Measurements from ENCODE around the gene C1S. TPM values are rescaled to one million over a fixed set of nuclear protein-coding genes. Genes with fewer than 3 reads are reported as not detected.

The C1S gene
- polyA plus RNA-seq, 1 experiment: 458 TPM

GRCh38 chr12:7058163-7058845 lies 2.2 kb upstream of the C1S start:
- no peak for TF ChIP-seq CTCF (IDR thresholded peaks at IDR 0.05; ENCODE audit: low read depth, low read length)
- Histone ChIP-seq H3K4me3 (ENCODE audit: low read depth, low read length) (no peak overlapping the region), H3K9me3 (ENCODE audit: control insufficient read depth, insufficient read depth, low read length) (no peaks in the 10 kb centered on the region), H3K27ac (ENCODE audit: low read depth, low read length) (no peak overlapping the region), H3K27me3 (ENCODE audit: control insufficient read depth, insufficient read depth, low read length) (peaks cover 7% of the 10 kb centered on the region)
- ChIA-PET CTCF (interaction anchor here (1.2 to 5.0 kb wide), 5 partner anchors 16 to 55 kb away, joined by 4 to 33 read pairs (median 6); partner anchors contain the start of gene C1R), POLR2A (no interaction called here)
- no peak for DNase-seq (ENCODE audit: low read depth, low spot score)

GRCh38 chr12:7058850-7059395 lies 1.6 kb upstream of the C1S start:
- POLR2A ChIA-PET: no interaction called here
- CTCF ChIA-PET: interaction anchor here (1.2 to 5.0 kb wide), 4 partner anchors 34 to 54 kb away, joined by 4 to 33 read pairs (median 15); partner anchors contain the start of gene C1RL
- Histone ChIP-seq H3K27me3 (ENCODE audit: control insufficient read depth, insufficient read depth, low read length) (peaks cover 7% of the 10 kb centered on the region), H3K27ac (ENCODE audit: low read depth, low read length) (no peak overlapping the region), H3K9me3 (ENCODE audit: control insufficient read depth, insufficient read depth, low read length) (no peaks in the 10 kb centered on the region), H3K4me3 (ENCODE audit: low read depth, low read length) (no peak overlapping the region)
- TF ChIP-seq CTCF (IDR thresholded peaks at IDR 0.05; ENCODE audit: low read depth, low read length): no peak
- no peak for DNase-seq (ENCODE audit: low read depth, low spot score)

GRCh38 chr12:7059780-7060179 lies 738 bp upstream of the C1S start:
- CTCF ChIA-PET: interaction anchor here (1.0 to 5.0 kb wide), 10 partner anchors 8 to 85 kb away, joined by 4 to 33 read pairs (median 7); partner anchors contain the start of gene C1RL
- H3K4me3 ChIP-seq (ENCODE audit: low read depth, low read length): no peak overlapping the region
- POLR2A ChIA-PET: interaction anchor here (0.5 to 1.7 kb wide), 6 partner anchors 17 to 72 kb away, joined by 4 to 11 read pairs (median 5); partner anchors contain the start of gene LPCAT3
- H3K9me3 ChIP-seq (ENCODE audit: control insufficient read depth, insufficient read depth, low read length): no peaks in the 10 kb centered on the region
- peaks cover 5% of the 10 kb centered on the region for H3K27me3 ChIP-seq (ENCODE audit: control insufficient read depth, insufficient read depth, low read length)
- H3K27ac ChIP-seq (ENCODE audit: low read depth, low read length): no peak overlapping the region
- TF ChIP-seq CTCF (IDR thresholded peaks at IDR 0.05; ENCODE audit: low read depth, low read length): no peak
- DNase-seq (ENCODE audit: low read depth, low spot score): no peak

- peak overlapping the region; percentile 94 for H3K27ac ChIP-seq (ENCODE audit: low read depth, low read length)
- DNase-seq (ENCODE audit: low read depth, low spot score): no peak
- H3K27me3 ChIP-seq (ENCODE audit: control insufficient read depth, insufficient read depth, low read length): no peaks in the 10 kb centered on the region
- ChIA-PET POLR2A (interaction anchor here (0.8 to 1.7 kb wide), 5 partner anchors 15 to 170 kb away, joined by 3 to 11 read pairs (median 5); partner anchors contain the start of gene LPCAT3), CTCF (interaction anchor here (0.9 to 5.0 kb wide), 15 partner anchors 8 to 83 kb away, joined by 3 to 33 read pairs (median 6); partner anchors contain the start of genes C1R, C1RL and LPCAT3)
- H3K4me3 ChIP-seq (ENCODE audit: low read depth, low read length): peak overlapping the region; percentile 69
- no peaks in the 10 kb centered on the region for H3K9me3 ChIP-seq (ENCODE audit: control insufficient read depth, insufficient read depth, low read length)
- TF ChIP-seq CTCF (IDR thresholded peaks at IDR 0.05; ENCODE audit: low read depth, low read length): 0 out of 2 replicates have a peak, but pooled peaks have one; percentile 0
These were observed 620 bp downstream of the C1S start for GRCh38 chr12:7061138-7061537.
